DND-41 (cell line): ENCODE data around the gene AP3D1.

ENCODE experiments used
- ATAC-seq: fragments of 200-7000 bp; cut with Tn5 transposase; 3 replicates; pipeline ENCODE4 v1.9.1; 2021; ENCODE audit warnings: low read depth; ENCODE audit not compliant: insufficient read depth
- DNase-seq: peaks from one replicate; pipeline ENCODE4 v3.0.0-alpha.2; 2020
- H2AFZ ChIP-seq: 2 replicates; pipeline ENCODE4 v1.6.0; 2012; ENCODE audit warnings: low read depth, low read length
- H3K27ac ChIP-seq: 2 replicates; pipeline ENCODE4 v1.5.1; 2012; ENCODE audit warnings: low read length, inconsistent platforms
- H3K27me3 ChIP-seq: fragments of 200-600 bp; sonication (generic); 2 replicates; pipeline ENCODE4 v1.6.0; 2012; ENCODE audit warnings: low read length, mild to moderate bottlenecking, inconsistent platforms; ENCODE audit not compliant: insufficient read depth, poor library complexity
- H3K36me3 ChIP-seq: 2 replicates; pipeline ENCODE4 v1.5.1; 2012; ENCODE audit warnings: low read length, inconsistent platforms; ENCODE audit not compliant: insufficient read depth
- H3K4me1 ChIP-seq: 2 replicates; pipeline ENCODE4 v1.5.1; 2012; ENCODE audit warnings: mild to moderate bottlenecking, low read length; ENCODE audit not compliant: insufficient read depth
- H3K4me2 ChIP-seq: 2 replicates; pipeline ENCODE4 v1.6.0; 2012; ENCODE audit warnings: mild to moderate bottlenecking, moderate library complexity, low read length, inconsistent platforms; ENCODE audit not compliant: insufficient read depth
- H3K4me3 ChIP-seq, 2 experiments: fragments of 200-600 bp in 1 of 2; shearing (Covaris generic) in 1 of 2; 2 replicates each; pipeline ENCODE4 v1.5.1; 2012 to 2016; ENCODE audit warnings: inconsistent platforms in 2 of 2, low read length in 2 of 2, mild to moderate bottlenecking in 2 of 2, low read depth in 1 of 2, moderate library complexity in 1 of 2
- H3K79me2 ChIP-seq: 2 replicates; pipeline ENCODE4 v1.6.0; 2012; ENCODE audit warnings: low read length, inconsistent platforms; ENCODE audit not compliant: insufficient read depth
- H3K9ac ChIP-seq: 2 replicates; pipeline ENCODE4 v1.6.0; 2012; ENCODE audit warnings: low read depth, mild to moderate bottlenecking, inconsistent platforms, low read length, moderate library complexity
- H3K9me3 ChIP-seq: 2 replicates; pipeline ENCODE4 v1.5.1; 2012; ENCODE audit warnings: low read length, moderate library complexity, mild to moderate bottlenecking, inconsistent platforms; ENCODE audit not compliant: insufficient read depth, severe bottlenecking
- H4K20me1 ChIP-seq: 2 replicates; pipeline ENCODE4 v1.6.0; 2012; ENCODE audit warnings: low read length; ENCODE audit not compliant: insufficient read depth
- EZH2 ChIP-seq: IDR thresholded peaks from 3 replicates; pipeline ENCODE4 v1.6.1; 2012; ENCODE audit warnings: borderline replicate concordance, low read depth, mild to moderate bottlenecking, moderate library complexity, low read length, inconsistent platforms; ENCODE audit not compliant: severe bottlenecking
- TF ChIP-seq, protein P1 (sequence below): IDR thresholded peaks from 2 replicates; pipeline ENCODE4 v1.5.1; 2012; ENCODE audit warnings: borderline replicate concordance, low read length, moderate library complexity, mild to moderate bottlenecking; ENCODE audit not compliant: poor library complexity, severe bottlenecking; ENCODE audit errors: extremely low read depth

Gene AP3D1

GRCh38 chr19:2123682-2124387 is 27.5 kb downstream of the AP3D1 start:
- Histone ChIP-seq H3K36me3 (peaks cover 77% of the 10 kb centered on the region), H3K27me3 (no peaks in the 10 kb centered on the region)

GRCh38 chr19:2122982-2123381 is 28.4 kb downstream of the AP3D1 start:
- no peak overlapping the region for H3K4me3 ChIP-seq
- peaks cover 9% of the 10 kb centered on the region; the same call in 1 of the 2 replicates for H3K79me2 ChIP-seq
- H3K36me3 ChIP-seq = peaks cover 84% of the 10 kb centered on the region
- DNase-seq (no peak), ATAC-seq (no peak)
- no peak overlapping the region for H3K9ac ChIP-seq
- no peak overlapping the region for H2AFZ ChIP-seq
- H3K4me1 ChIP-seq = no peaks in the 10 kb centered on the region
- no peak for TF ChIP-seq EZH2
- TF ChIP-seq, protein P1, sequence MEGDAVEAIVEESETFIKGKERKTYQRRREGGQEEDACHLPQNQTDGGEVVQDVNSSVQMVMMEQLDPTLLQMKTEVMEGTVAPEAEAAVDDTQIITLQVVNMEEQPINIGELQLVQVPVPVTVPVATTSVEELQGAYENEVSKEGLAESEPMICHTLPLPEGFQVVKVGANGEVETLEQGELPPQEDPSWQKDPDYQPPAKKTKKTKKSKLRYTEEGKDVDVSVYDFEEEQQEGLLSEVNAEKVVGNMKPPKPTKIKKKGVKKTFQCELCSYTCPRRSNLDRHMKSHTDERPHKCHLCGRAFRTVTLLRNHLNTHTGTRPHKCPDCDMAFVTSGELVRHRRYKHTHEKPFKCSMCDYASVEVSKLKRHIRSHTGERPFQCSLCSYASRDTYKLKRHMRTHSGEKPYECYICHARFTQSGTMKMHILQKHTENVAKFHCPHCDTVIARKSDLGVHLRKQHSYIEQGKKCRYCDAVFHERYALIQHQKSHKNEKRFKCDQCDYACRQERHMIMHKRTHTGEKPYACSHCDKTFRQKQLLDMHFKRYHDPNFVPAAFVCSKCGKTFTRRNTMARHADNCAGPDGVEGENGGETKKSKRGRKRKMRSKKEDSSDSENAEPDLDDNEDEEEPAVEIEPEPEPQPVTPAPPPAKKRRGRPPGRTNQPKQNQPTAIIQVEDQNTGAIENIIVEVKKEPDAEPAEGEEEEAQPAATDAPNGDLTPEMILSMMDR = no peak
- H4K20me1 ChIP-seq = peaks cover 42% of the 10 kb centered on the region
- no peak overlapping the region for H3K27ac ChIP-seq
- H3K9me3 ChIP-seq = no peaks in the 10 kb centered on the region
- no peak overlapping the region for H3K4me2 ChIP-seq
- no peaks in the 10 kb centered on the region for H3K27me3 ChIP-seq

More at GRCh38 chr19:2123682-2124387, 27.5 kb downstream of the AP3D1 start:
- H2AFZ ChIP-seq = no peak overlapping the region
- H3K4me2 ChIP-seq = no peak overlapping the region
- H3K9me3 ChIP-seq = no peaks in the 10 kb centered on the region
- peaks cover 43% of the 10 kb centered on the region for H4K20me1 ChIP-seq
- ATAC-seq (peak; percentile 71; the same call in 2 of the 3 replicates), DNase-seq (peak; percentile 57)
- H3K4me3 ChIP-seq = no peak overlapping the region
- peaks cover 5% of the 10 kb centered on the region; the same call in 1 of the 2 replicates for H3K79me2 ChIP-seq
- TF ChIP-seq, protein P1 = no peak
- no peak for TF ChIP-seq EZH2
- no peaks in the 10 kb centered on the region for H3K4me1 ChIP-seq
- H3K9ac ChIP-seq = no peak overlapping the region
- no peak overlapping the region for H3K27ac ChIP-seq

DNA sequence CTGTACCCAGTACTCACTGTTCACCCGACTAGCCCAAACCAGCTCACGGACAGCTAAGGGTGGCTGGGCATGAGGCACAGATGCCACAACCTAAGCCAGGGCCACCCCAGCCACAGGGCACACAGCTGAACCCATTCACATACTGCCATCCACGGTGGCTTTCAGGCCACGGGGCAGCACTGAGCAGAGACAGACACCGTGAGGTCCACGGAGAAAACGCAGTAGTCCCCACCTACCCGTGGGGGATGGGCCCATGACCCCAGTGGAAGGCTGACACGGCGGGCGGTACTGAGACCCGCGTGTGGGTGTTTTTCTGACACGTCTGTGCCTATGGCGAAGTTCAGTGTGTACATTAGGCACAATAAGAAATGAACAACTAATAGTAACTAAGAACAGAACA is 29.1 kb downstream of the AP3D1 start:
- H3K9me3 ChIP-seq = no peaks in the 10 kb centered on the region
- TF ChIP-seq EZH2 = no peak
- no peak overlapping the region for H3K4me2 ChIP-seq
- no peaks in the 10 kb centered on the region for H3K4me1 ChIP-seq
- ATAC-seq (no peak), DNase-seq (no peak)
- H3K27me3 ChIP-seq = no peaks in the 10 kb centered on the region
- no peak overlapping the region for H3K4me3 ChIP-seq
- no peak overlapping the region for H3K9ac ChIP-seq
- peaks cover 39% of the 10 kb centered on the region for H4K20me1 ChIP-seq
- no peak overlapping the region for H3K27ac ChIP-seq
- peaks cover 85% of the 10 kb centered on the region for H3K36me3 ChIP-seq
- peaks cover 6% of the 10 kb centered on the region; the same call in 1 of the 2 replicates for H3K79me2 ChIP-seq
- no peak overlapping the region for H2AFZ ChIP-seq

GRCh38 chr19:2121416-2122051 is 29.8 kb downstream of the AP3D1 start:
- DNase-seq (no peak), ATAC-seq (no peak)
- no peak overlapping the region for H3K9ac ChIP-seq
- H3K4me3 ChIP-seq = no peak overlapping the region
- no peak overlapping the region for H3K27ac ChIP-seq
- H3K9me3 ChIP-seq = no peaks in the 10 kb centered on the region
- H3K4me2 ChIP-seq = no peak overlapping the region
- no peaks in the 10 kb centered on the region for H3K4me1 ChIP-seq
- no peak for TF ChIP-seq EZH2
- TF ChIP-seq, protein P1 = no peak
- peaks cover 85% of the 10 kb centered on the region for H3K36me3 ChIP-seq
- peaks cover 42% of the 10 kb centered on the region for H4K20me1 ChIP-seq
- H2AFZ ChIP-seq = no peak overlapping the region
- no peaks in the 10 kb centered on the region for H3K27me3 ChIP-seq
- H3K79me2 ChIP-seq = peaks cover 6% of the 10 kb centered on the region; the same call in 1 of the 2 replicates
